ENCODE results near the gene CRIM1.

- no peak for TF ChIP-seq CTCF (IDR thresholded peaks at IDR 0.05; ENCODE audit: low read depth, low read length, missing input control)
- TF ChIP-seq MAX (IDR thresholded peaks at IDR 0.05): no peak
- TF ChIP-seq YY1 (IDR thresholded peaks at IDR 0.05): no peak
- no peak for TF ChIP-seq REST (IDR thresholded peaks at IDR 0.05)
- TF ChIP-seq ATF3 (IDR thresholded peaks at IDR 0.05): no peak
- no peak for TF ChIP-seq TAF1 (conservative IDR thresholded peaks at IDR 0.05)
- TF ChIP-seq SP1 (IDR thresholded peaks at IDR 0.05): no peak
- no peak for TF ChIP-seq GABPA (IDR thresholded peaks at IDR 0.05 in 1 of 2, conservative IDR thresholded peaks at IDR 0.05 in 1 of 2)
- no peak for TF ChIP-seq FOXA1 (IDR thresholded peaks at IDR 0.05)
- TF ChIP-seq HNF4A (conservative IDR thresholded peaks at IDR 0.05): no peak
- no peak for TF ChIP-seq RAD21 (IDR thresholded peaks at IDR 0.05)
- no peak for TF ChIP-seq HNF4G (IDR thresholded peaks at IDR 0.05)
- no peak for TF ChIP-seq JUND (IDR thresholded peaks at IDR 0.05)
Measured at GRCh38 chr2:36411962-36412444, 56.4 kb downstream of the CRIM1 start.
